HG03520 (cell line): ENCODE measurements around the gene STT3A.
"Not testable (repeated sequence)": the region's sequence is repeated elsewhere in the genome, so short reads cannot be mapped to it uniquely, and the experiment has no call there.

Experiments
- ATAC-seq: cut with Tn5 transposase; IDR thresholded peaks from one replicate; pipeline ENCODE4 v1.9.1; 2021; ENCODE audit warnings: mild to moderate bottlenecking, moderate library complexity; ENCODE audit not compliant: unreplicated experiment

STT3A gene

GRCh38 chr11:125592305-125593113, at the start of gene STT3A:
TSS of gene STT3A (plus strand) at chr11:125592852. CDS start at chr11:125595916, 3,064 bp downstream.
- ATAC-seq, result peak; percentile 97

- no peak for ATAC-seq
These were observed 41.9 kb upstream of the STT3A start for GRCh38 chr11:125550780-125551179.

- no peak for ATAC-seq
These were observed 40.8 kb upstream of the STT3A start for GRCh38 chr11:125551835-125552342.

GRCh38 chr11:125552927-125553326, 39.7 kb upstream of the STT3A start:
- ATAC-seq, result no peak

GRCh38 chr11:125553357-125553756, 39.3 kb upstream of the STT3A start:
- no peak for ATAC-seq

- no peak for ATAC-seq
These were observed 38.6 kb upstream of the STT3A start for GRCh38 chr11:125554038-125554437.

- ATAC-seq, result no peak
These were observed 32.8 kb upstream of the STT3A start for GRCh38 chr11:125559888-125560287.

GRCh38 chr11:125561924-125562323, 30.7 kb upstream of the STT3A start:
- no peak for ATAC-seq

- no peak for ATAC-seq
These were observed 30.2 kb upstream of the STT3A start for GRCh38 chr11:125562430-125562829.

GRCh38 chr11:125564357-125564756, 28.3 kb upstream of the STT3A start:
- ATAC-seq, result no peak

- no peak for ATAC-seq
These were observed 26.4 kb upstream of the STT3A start for GRCh38 chr11:125566235-125566634.

GRCh38 chr11:125568970-125569914, 23.4 kb upstream of the STT3A start, which contains the start of gene EI24:
TSS of gene EI24 (plus strand) at chr11:125569477. CDS start at chr11:125572528, 3,051 bp downstream.
- peak; percentile 91 for ATAC-seq

GRCh38 chr11:125569915-125570621, 22.6 kb upstream of the STT3A start:
- peak; percentile 32 for ATAC-seq

- ATAC-seq, result no peak
These were observed 21.7 kb upstream of the STT3A start for GRCh38 chr11:125570952-125571351.

GRCh38 chr11:125572916-125573315, 19.7 kb upstream of the STT3A start:
- no peak for ATAC-seq

GRCh38 chr11:125577181-125577580, 15.5 kb upstream of the STT3A start:
- ATAC-seq, result not testable (repeated sequence)

- ATAC-seq, result no peak
These were observed 13.9 kb upstream of the STT3A start for GRCh38 chr11:125578783-125579182.

GRCh38 chr11:125579811-125580210, 12.8 kb upstream of the STT3A start:
- ATAC-seq, result no peak

GRCh38 chr11:125583496-125583895, 9.2 kb upstream of the STT3A start:
- ATAC-seq, result no peak

- no peak for ATAC-seq
These were observed 7.2 kb upstream of the STT3A start for GRCh38 chr11:125585487-125585886.

GRCh38 chr11:125586623-125587022, 6.0 kb upstream of the STT3A start:
- no peak for ATAC-seq
